Measurements from ENCODE around the gene FAM193B.

GRCh38 chr5:177553671-177554429 lies 513 bp downstream of the FAM193B start:
- no peak for TF ChIP-seq CTCF (IDR thresholded peaks at IDR 0.05)
- no peak for TF ChIP-seq POLR2A (IDR thresholded peaks at IDR 0.05)

Data from lower leg skin (tissue), 3 donors.